Left lobe of liver (tissue), 2 donors: Measurements from ENCODE around the gene CAMTA1. TPM values are rescaled to one million over a fixed set of nuclear protein-coding genes. Genes with fewer than 3 reads are reported as not detected.

ENCODE experiments used
- ATAC-seq: fragments of 200-7000 bp; cut with Tn5 transposase; one replicate; pipeline ENCODE4 v1.9.1; 2020; ENCODE audit warnings: mild to moderate bottlenecking, moderate library complexity
- DNase-seq: peaks from one replicate; pipeline ENCODE4 v3.0.0-alpha.2; 2020; ENCODE audit warnings: low spot score
- total RNA-seq: library from RNA; stranded (reverse); gene quantifications from one replicate; pipeline ENCODE4 v1.2.1, GENCODE V29; 2021
- donor health status: DM: no; HTN: no; CAD: no; lungs with moderate emphysema.
- donor health status: DM: no; HTN: yes; CAD: no.

The CAMTA1 gene
- total RNA-seq, 1 donor from 2014 or later: 33.6 TPM

DNA sequence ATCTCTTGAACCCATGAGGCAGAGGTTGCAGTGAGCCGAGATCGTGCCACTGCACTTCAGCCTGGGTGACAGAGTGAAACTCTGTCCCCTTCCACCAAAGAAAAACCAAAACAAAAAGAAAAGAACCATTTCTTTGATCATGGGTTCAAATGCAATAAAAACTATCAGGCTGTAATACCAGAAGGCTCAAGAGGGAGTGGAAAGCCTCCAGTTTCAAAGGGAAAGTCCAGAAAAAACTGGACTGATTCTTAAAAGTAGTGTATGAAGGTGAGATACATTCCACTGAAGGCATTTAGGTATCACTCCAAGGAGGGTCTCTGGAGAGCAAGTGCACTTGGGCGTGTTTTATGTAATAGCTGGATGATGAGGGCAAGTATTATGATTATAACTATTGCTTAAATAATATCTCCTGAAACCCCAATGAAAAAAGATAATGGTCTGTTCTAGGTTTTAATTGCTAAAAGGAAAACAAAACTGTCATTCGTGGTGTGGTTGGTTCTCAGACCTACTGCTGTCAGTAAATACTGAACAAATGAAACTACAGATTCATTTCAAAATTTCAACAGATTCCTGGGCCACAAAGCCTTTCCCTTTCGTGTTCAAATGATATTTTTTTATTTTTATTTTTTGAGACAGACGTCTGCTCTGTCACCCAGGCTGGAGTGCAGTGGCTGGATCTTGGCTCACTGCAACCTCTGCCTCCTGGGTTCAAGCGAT is 6.0 kb upstream of the CAMTA1 start:
- ATAC-seq: no peak
- no peak for DNase-seq

DNA sequence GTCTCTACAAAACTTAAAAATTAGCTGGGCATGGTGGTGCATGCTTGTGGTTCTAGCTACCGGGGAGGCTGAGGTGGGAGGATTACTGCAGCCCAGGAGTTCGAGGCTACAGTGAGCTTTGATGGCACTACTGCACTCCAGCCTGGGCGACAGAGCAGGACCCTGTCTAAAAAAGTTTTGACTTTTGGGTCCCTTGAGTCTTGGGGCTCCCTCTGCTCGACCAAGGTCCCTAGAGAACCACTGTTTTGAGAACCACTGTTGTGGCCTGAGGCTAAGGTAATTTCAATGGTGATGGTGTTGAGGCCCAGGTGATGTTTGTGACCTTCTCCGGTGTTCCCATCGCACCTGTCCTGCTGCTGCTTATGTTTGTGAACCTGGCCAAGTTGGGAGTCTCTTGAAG is 3.1 kb upstream of the CAMTA1 start:
- DNase-seq: no peak
- no peak for ATAC-seq

DNA sequence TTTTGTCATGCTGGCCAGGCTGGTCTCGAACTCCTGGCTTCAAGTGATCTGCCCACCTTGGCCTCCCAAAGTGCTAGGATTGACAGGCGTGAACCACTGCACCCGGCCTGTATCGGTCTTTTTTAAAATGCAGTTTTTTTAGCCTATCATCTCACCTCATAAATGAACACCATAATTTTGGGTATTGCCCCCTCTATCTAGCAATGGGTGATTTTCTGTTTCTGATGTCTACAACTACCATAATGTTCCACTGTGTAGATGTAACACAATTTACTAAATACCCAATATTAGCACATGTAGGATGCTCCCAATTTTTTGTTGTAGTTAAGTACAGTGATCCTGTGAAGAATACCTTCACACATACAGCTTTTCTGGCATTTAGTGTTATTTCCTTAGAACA is 2.0 kb upstream of the CAMTA1 start:
- ATAC-seq (no peak), DNase-seq (no peak)

DNA sequence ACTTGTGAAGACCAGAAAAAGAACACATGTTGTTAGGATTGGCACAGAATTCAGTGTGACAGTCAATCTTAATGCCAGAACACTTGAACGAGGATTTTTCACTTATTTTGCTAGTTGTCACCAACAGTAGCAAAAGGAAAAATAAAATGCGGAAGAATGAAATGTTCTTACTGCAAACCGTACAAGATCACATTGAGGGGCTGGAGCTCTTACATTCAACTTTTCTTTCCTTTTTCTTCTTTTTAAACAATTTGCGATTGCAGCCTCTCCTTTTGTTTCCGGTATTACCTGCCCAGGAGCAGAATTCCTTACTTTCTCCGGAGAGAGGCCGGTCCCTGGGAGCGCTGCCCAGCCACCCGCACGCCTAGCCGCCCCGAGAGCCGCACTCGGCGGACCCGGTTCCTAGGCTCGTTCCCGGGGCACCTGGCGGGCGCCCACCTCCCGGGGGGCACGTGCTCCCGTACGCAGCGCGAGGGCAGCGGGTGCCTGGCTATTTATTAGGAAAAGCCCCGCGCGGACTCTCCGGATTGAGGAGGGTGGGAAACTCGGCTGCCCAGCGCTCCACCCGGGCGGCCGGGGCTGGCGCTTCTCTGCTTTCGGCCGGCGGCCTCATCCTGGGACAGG is 1.2 kb upstream of the CAMTA1 start:
- DNase-seq: no peak

DNA sequence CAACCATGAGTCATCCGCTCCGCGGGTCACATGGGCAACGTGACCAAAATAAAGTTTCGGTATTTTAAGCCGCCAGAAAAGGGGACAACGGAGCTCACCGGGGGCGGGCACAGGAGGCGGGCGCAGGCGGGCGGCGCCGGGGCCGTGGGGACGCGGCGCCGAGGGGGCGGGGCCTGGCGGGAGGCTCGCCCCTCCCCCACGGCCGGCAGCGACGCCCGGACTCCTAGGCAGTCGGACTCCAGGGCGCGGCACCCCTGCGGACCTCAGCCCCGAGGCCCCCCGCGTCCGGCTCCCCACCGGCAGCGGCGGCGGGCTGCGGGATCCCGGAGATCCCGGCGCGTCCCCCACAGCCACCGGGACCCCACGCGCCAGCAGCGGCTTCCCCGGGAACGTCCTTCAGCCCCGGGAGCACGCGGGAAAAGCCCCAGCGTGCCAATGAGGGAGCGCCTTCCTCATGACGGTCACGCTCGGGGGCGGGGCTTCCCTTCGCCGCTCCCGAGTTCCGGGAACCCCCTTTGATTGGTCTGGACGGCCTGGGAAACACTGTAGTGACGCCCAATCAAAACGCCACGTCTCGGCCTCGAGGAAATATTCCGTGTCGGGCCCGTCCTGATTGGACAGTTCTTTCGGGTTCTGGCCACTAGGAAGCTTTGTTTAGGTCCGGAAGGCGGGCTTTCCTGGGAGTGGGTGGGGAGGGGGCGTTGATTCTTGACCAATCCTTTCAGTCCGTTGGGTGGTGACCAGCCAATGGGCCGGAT is 515 bp upstream of the CAMTA1 start:
- ATAC-seq (peak; percentile 85), DNase-seq (peak; percentile 100)

More for the DNA sequence above, 1.2 kb upstream of the CAMTA1 start:
- ATAC-seq: peak; percentile 10

DNA sequence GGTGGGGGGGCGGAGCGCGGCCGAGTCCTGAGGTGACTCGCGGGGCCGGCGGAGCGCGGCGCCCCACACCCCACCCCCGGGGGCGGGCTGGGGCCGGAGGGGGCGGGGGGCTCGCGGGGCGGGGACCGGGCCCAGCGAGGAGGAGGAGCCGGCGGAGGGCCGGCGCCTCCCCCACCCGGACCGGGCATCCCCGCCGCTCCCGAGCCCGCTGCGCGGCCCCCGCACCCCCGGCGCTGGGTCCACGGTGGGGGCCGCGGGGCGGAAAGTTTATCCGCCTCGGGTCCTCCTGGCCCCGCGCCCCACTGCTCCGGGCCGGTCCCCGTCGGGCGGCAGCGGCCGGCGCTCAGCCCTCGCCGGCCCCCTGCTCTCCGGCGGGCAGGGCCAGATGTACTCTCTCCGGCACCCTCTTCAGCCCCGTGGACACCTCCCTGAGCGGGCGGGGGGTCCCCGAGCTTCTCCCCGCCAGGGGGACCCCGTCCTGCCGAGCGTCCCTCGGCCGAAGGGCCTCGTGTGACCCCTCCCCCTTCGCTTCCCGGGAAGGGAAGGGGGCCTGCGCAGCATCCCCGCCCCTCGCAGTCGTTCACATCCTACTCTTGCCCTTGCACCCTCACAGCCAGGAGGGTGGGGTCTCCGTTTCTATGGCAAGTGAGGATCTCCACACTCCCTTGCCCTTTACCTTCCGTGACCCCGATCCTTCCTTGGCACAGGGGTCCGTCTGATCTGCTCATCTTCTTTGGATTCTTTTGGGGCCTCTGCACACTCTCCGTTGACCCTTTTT is 663 bp downstream of the CAMTA1 start:
- ATAC-seq (peak; percentile 21), DNase-seq (peak; percentile 56)

DNA sequence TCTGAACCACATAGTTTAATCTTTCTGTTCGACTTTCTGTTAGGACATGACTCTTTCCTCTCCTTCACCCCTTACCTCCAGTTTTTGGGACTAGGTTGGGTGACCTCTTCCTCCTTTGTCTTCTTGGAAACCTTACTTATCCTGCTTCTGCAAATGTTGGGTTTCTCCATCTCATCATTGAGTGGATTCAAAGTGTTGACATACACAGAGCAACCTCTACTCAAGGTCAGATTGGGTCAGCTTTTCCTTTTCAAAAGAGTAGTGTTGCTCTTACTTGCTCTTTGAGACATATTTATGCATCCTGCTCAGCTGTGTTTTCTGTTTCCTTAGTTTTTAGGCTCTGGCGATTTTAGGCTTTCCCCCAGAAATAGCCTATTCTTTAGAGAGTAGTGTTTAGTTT is 3.7 kb downstream of the CAMTA1 start:
- DNase-seq: no peak
- ATAC-seq: no peak

DNA sequence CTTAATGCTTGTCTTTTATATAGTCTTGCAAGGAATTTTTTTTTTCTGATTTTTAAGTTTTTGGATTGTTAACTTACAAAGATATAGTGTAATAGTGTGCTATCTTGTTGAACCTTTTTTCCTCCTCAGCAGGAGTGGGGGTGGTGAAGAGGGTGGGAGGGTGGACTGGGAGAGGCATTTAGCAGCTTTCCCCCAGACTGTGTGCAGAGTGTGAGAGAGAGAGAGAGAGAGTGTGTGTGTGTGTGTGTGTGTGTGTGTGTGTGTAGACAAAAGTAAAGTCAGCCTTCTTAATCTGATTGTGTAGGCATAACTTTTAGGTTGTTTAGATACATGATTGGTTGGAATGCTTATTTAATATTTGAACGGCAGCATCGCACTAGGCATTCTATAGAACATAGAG is 4.9 kb downstream of the CAMTA1 start:
- DNase-seq (no peak), ATAC-seq (no peak)

DNA sequence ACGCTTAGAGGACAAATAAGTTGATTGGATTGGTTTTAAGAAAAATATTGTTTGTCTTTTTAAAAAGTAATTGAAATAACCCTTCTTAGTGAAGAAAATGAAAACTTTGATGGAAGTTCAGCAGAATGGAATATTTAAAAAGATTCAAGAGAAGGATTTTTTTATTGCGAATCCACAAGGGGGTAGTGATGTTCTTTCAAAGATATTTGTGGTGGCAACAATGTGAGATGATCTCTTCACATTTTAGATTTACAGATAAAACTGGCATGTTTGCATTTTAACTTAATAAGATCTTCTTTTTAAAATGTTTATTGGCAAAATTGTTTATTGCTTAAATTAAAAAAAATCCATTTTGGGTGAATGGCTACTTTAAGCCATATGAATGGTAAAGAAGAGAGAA is 8.9 kb downstream of the CAMTA1 start:
- no peak for DNase-seq
- peak; percentile 64 for ATAC-seq

DNA sequence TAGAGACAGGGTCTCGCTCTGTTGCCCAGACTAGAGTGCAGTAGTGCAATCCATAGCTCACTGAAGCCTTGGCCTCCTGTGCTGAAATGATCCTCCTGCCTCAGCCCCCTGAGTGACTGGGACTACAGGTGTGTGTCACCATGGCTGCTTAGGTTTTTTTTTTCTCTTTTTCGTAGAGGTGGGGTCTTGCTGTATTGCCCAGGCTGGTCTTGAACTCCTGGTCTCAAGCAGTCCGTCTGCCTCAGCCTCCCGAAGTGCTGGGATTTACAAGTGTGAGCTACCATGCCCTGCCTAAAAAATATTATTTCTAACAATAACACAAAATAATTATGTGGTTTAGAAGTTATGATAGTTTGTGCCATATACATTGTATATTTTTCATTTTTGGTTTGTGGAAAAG is 9.9 kb downstream of the CAMTA1 start:
- DNase-seq: no peak
- no peak for ATAC-seq

DNA sequence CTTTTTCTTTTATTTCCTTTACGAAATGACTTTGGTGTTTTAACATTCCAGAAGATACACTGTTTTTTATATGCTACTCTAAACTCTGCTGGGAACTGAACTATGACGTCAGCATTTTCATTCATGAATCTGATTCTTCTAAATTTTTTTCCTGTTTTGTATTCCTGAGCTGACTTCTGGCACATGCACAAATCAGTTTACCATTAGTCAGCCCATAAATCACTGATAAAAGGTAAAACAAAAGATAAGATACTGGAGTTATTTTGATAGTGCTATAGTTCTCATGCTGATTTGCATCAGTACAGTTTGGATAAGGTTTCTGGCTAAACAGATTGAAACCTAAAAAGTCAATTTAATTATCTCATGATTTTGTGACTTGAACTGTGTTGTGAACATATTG is 10.4 kb downstream of the CAMTA1 start:
- ATAC-seq (no peak), DNase-seq (no peak)

DNA sequence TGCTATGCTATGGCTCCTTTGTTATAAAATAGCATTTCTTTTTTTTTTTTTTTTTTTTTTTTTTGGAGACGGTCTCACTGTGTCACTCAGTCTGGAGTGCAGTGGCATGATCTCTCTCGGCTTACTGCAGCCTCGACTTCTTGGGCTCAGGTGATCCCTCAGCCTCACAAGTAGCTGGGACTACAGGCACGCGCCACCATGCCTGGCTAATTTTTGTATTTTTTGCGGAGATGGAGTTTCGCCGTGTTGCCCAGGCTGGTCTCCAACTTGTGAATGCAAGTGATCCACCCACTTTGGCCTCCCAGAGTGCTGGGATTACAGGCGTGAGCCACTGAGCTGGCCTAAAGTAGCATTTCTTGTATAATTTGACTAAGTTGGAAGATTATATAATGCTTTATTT is 10.8 kb downstream of the CAMTA1 start:
- no peak for DNase-seq
- no peak for ATAC-seq

DNA sequence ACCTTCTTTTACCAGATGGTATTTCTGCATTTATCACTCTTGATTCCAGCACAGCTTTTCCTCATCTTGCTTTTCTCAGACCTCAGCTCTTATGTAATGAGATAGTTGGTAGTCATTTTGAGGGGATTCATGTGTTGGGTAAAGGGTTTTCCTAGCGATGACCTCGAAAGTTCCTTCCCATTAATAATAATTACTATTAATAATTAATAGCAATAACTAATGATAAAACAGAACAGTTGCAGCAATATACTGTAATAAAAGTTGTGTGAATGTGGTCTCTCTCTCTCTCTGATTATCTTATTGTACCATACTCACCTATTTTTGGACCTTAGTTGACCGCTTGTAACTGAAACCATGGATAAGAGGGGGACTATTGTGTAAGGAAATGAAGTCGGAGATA is 14.2 kb downstream of the CAMTA1 start:
- DNase-seq (no peak), ATAC-seq (no peak)

DNA sequence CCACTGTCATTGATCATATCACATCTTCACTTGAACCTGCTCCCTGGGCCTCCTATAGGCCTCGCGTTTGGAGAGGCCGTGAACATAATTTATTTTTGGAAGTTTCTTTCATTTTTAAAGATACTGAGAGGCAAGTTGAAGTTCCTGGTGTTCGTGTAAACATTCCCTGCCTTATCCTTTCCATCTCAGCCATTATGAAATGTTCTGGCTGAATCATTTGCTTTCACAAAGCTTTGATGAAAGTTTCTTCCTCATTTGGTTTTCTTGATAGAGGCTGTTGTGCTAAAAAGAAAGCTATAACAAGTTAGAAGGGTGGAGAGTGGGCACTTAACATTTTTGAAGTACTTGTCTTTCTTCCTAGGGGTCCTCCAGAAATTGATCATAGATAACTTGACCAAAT is 15.5 kb downstream of the CAMTA1 start:
- DNase-seq: no peak
- ATAC-seq: peak; percentile 65

DNA sequence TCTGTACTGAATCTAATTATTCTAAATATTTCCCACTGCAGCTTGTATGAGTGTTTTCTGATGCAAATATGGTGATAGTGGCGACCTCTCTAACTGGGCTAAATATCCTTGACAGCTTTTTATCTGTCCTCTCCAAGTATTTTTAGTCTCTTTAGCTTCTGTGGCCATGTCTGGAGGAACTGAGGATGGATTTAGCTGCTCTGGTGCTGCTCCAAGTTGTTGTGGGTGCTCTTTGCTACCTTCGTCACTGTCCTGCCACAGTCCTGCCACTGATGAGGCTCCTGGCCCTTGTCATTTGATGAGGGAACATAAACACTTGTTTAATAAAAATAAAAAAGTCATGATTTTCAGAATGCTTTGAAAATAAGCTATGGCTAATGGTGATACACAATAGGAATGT is 15.9 kb downstream of the CAMTA1 start:
- DNase-seq: no peak
- no peak for ATAC-seq

DNA sequence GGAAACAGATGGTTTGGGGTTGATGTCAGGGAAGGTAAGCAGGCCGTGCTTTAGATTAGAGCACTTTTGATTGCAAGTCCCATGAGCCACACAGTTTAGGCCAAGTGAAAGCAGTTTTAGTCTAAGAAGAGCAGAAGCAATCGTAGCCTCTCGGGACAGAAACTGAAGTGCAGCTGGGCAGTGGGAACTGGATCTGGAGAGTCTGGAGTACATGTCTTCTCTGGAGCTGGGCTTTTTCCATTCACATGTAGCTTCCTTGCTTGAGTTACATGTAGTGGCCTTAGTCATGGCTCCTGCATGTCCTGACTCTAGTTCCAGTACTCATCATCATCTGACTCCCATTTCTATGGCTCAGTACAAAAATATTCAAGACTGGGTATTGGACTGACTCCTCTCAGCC is 16.7 kb downstream of the CAMTA1 start:
- ATAC-seq (no peak), DNase-seq (no peak)

DNA sequence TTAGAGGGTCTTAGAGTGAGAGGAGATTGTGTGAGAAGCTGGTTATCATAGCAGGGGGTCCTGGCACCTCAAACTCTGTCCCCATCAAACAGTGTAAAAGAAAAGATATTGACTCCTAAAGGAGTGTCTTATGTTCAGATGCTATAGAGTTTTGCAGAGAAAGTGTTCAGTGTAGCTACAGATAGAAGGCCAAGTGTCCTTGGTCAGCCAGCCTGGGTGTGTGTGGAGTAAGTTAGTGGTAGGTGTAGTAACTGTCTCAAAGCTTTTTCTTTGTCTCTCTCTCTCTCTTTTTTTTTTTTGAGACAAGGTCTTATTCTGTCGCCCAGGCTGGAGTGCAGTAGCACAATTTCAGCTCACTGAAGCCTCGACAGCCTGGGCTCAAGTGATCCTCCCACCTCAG is 17.2 kb downstream of the CAMTA1 start:
- no peak for ATAC-seq
- no peak for DNase-seq

DNA sequence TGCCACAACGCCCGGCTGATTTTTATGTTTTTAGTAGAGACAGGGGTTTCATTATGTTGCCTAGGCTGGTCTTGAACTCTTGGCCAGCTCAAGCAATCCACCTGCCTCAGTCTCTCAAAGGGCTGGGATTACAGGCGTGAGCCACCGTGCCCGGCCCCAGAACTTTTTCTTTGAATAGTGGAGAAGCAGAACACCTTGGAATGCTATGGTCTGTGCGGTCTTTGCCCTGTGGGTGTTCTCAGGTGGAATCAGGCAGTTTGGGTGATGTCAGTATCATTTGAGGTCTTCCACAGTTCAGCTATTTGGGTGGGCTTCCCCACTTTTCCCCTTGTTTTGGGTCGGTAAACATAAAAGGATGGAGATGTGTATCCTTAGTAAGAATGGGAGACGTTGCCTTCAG is 17.6 kb downstream of the CAMTA1 start:
- ATAC-seq (no peak), DNase-seq (no peak)

DNA sequence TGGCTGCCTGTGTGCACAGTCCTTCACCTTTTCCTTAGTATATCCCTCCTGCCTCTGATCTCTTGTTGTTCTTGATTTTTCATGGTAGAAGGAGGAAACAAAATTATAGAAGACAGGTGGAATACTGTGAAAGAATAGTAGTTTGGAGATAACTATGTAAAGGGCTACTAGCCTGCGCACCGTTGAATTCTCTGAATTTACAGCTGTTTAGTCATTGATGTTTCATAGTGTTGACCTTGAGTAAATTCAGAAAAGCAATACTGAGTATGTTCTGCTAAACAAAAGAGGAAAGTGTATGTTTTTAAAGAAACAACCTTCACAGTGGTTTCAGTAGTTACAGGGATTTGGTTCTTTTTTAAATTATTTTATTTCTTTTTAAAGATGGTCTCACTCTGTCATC is 18.1 kb downstream of the CAMTA1 start:
- ATAC-seq (no peak), DNase-seq (no peak)

DNA sequence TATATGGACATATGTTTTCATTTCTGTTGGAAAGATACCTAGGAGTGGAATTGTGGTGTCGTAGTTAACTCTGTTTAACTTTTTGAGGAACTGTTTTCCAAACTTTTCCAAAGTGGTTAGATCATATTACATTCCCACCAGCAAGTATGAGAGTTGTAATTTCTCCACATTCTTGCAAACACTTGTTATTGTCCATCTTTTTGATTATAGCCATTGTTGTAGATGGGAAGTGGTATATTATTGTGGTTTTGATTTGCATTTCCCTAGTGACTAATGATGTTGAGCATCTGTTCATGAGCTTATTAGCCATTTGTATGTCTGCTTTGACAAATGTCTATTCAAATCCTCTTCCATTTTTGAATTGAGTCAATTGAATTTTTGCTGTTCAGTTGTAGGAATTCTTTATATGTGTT is 19.8 kb downstream of the CAMTA1 start:
- ATAC-seq (no peak), DNase-seq (no peak)

DNA sequence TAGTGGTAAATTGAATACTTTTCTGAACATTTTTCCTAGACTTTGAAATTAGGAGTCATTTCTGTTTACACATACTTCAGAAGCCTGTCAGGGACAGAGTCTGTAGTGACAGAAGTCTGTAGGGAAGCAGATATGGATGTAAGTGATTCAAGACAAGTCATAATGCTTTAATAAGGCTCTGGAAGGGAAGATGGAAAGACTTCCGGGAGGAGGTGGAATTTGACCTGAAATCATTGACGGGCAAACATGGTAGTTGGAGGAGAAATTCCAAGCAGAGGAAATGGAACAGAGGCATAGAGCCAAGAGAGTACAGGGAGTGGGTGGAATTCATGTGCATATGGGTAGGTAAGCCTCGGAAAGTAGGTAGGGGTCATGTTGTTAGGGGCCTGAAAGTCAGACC is 22.5 kb downstream of the CAMTA1 start:
- ATAC-seq (peak; percentile 69), DNase-seq (no peak)
